Endothelial cell of umbilical vein (primary cell): ENCODE results near the gene TMPRSS4. TPM values are rescaled to one million over a fixed set of nuclear protein-coding genes. Genes with fewer than 3 reads are reported as not detected.

Experiments used
- BruUV-seq: library from RNA; stranded (reverse); fragments of 400-500 nt; replicated peaks from 2 replicates; lab custom pipeline; 2021; lab: Mats Ljungman, UMichigan
- CTCF ChIA-PET: fragments of 300-600, 350-600 bp; sonication (Branson Sonifier 250); formaldehyde crosslinking; loops from one replicate; lab custom pipeline; 2021; ENCODE audit warnings: antibody characterized with exemption, inconsistent platforms; lab: Charles Lee
- POLR2A ChIA-PET: fragments of 300-600, 350-600 bp; sonication (Branson Sonifier 250); formaldehyde crosslinking; loops from one replicate; lab custom pipeline; 2021; ENCODE audit warnings: antibody characterized with exemption, inconsistent platforms; lab: Charles Lee
- DNase-seq: peaks from one replicate; pipeline ENCODE4 v3.0.0-alpha.2; 2011; ENCODE audit warnings: low read depth, low spot score
- FAIRE-seq: peaks from 2 replicates; lab custom pipeline; 2011; peaks lifted over from hg19 to GRCh38; lab: Jason Lieb, UNC
- H2AFZ ChIP-seq: 2 replicates; pipeline ENCODE4 v1.6.0; 2012; ENCODE audit warnings: low read depth, low read length, control low read depth, inconsistent platforms
- H3K27ac ChIP-seq: 2 replicates; pipeline ENCODE4 v1.5.1; 2011; ENCODE audit warnings: low read depth, mild to moderate bottlenecking, control low read depth, low read length, moderate library complexity; ENCODE audit not compliant: insufficient read depth
- H3K27me3 ChIP-seq, 2 experiments: 2 replicates each; pipeline versions ENCODE4 v1.6.0 to v1.6.1; 2011; ENCODE audit warnings: low read length in 2 of 2, mixed read lengths in 1 of 2; ENCODE audit not compliant: control insufficient read depth in 2 of 2, insufficient read depth in 2 of 2
- H3K36me3 ChIP-seq, 2 experiments: 2 replicates in 1 of 2; 3 replicates in 1 of 2; pipeline ENCODE4 v1.5.1; 2011; ENCODE audit warnings: low read length in 2 of 2, mild to moderate bottlenecking in 1 of 2, moderate library complexity in 1 of 2; ENCODE audit not compliant: control insufficient read depth in 2 of 2, insufficient read depth in 2 of 2; ENCODE audit errors: extremely low read depth in 1 of 2
- H3K4me1 ChIP-seq: 3 replicates; pipeline ENCODE4 v1.5.1; 2011; ENCODE audit warnings: mild to moderate bottlenecking, low read length; ENCODE audit not compliant: control insufficient read depth, insufficient read depth; ENCODE audit errors: extremely low read depth
- H3K4me2 ChIP-seq: 2 replicates; pipeline ENCODE4 v1.6.1; 2011; ENCODE audit warnings: low read length, control low read depth, mixed read lengths; ENCODE audit not compliant: insufficient read depth
- H3K4me3 ChIP-seq, 3 experiments: fragments of 200-600 bp in 1 of 3; sonication (generic), shearing (Covaris generic) in 1 of 3; replicated peaks in 1 of 3; 2 replicates each; pipeline ENCODE4 v1.5.1; 2011 to 2016; ENCODE audit warnings: control low read depth in 3 of 3, low read length in 3 of 3, mild to moderate bottlenecking in 2 of 3, inconsistent platforms in 1 of 3, low read depth in 1 of 3, moderate library complexity in 1 of 3; ENCODE audit not compliant: insufficient read depth in 1 of 3
- H3K79me2 ChIP-seq: 2 replicates; pipeline ENCODE4 v1.6.0; 2012; ENCODE audit warnings: low read length, inconsistent platforms; ENCODE audit not compliant: control insufficient read depth, insufficient read depth
- H3K9ac ChIP-seq: replicated peaks from 2 replicates; pipeline ENCODE3; 2011; ENCODE audit warnings: low read length, control low read depth; ENCODE audit not compliant: insufficient read depth; ENCODE audit errors: extremely low read depth
- H3K9me1 ChIP-seq: replicated peaks from 3 replicates; pipeline ENCODE4 v1.6.0; 2011; ENCODE audit warnings: mild to moderate bottlenecking, low read length; ENCODE audit not compliant: control insufficient read depth, insufficient read depth; ENCODE audit errors: extremely low read depth
- H3K9me3 ChIP-seq: replicated peaks from 2 replicates; pipeline ENCODE4 v1.5.1; 2012; ENCODE audit warnings: low read length, inconsistent platforms; ENCODE audit not compliant: control insufficient read depth, insufficient read depth
- H4K20me1 ChIP-seq: replicated peaks from 2 replicates; pipeline ENCODE3; 2011; ENCODE audit warnings: mild to moderate bottlenecking, low read length; ENCODE audit not compliant: control insufficient read depth, insufficient read depth; ENCODE audit errors: extremely low read depth
- CTCF ChIP-seq, 2 donors: IDR thresholded peaks; 1 replicate in 1 of 2; 2 replicates in 1 of 2; pipeline ENCODE4 v1.5.1; 2011; ENCODE audit warnings: low read length in 2 of 2, mild to moderate bottlenecking in 2 of 2, moderate library complexity in 2 of 2, control low read depth in 1 of 2, inconsistent platforms in 1 of 2, low read depth in 1 of 2; ENCODE audit not compliant: insufficient read depth in 1 of 2; ENCODE audit errors: extremely low read depth in 1 of 2
- EZH2 ChIP-seq: IDR thresholded peaks from 2 replicates; pipeline ENCODE4 v1.6.1; 2012; ENCODE audit warnings: borderline replicate concordance, low read depth, mild to moderate bottlenecking, moderate library complexity, low read length, inconsistent platforms; ENCODE audit not compliant: severe bottlenecking
- FOS ChIP-seq: IDR thresholded peaks from 2 replicates; pipeline ENCODE4 v1.6.1; 2011; ENCODE audit warnings: mild to moderate bottlenecking, low read length, moderate library complexity, borderline replicate concordance; ENCODE audit not compliant: insufficient read depth
- GATA2 ChIP-seq: IDR thresholded peaks from 2 replicates; pipeline ENCODE4 v1.7.0; 2011; ENCODE audit warnings: low read depth, mild to moderate bottlenecking, moderate library complexity, mixed read lengths, low read length; ENCODE audit not compliant: insufficient read length, insufficient read depth
- JUN ChIP-seq: IDR thresholded peaks from 2 replicates; pipeline ENCODE4 v1.6.1; 2011; ENCODE audit warnings: borderline replicate concordance, low read depth; ENCODE audit not compliant: insufficient read length, insufficient read depth
- MAX ChIP-seq: IDR thresholded peaks from 2 replicates; pipeline ENCODE4 v1.6.1; 2011; ENCODE audit not compliant: insufficient read depth, insufficient read length
- MYC ChIP-seq: IDR thresholded peaks from one replicate; pipeline ENCODE4 v1.6.1; 2011; ENCODE audit warnings: mild to moderate bottlenecking, low read depth, low read length
- POLR2A ChIP-seq: IDR thresholded peaks from 2 replicates; pipeline ENCODE4 v1.6.1; 2012; ENCODE audit warnings: low read depth, mild to moderate bottlenecking, control low read depth, low read length
- POLR2AphosphoS5 ChIP-seq: IDR thresholded peaks from 2 replicates; pipeline ENCODE4 v1.6.1; 2012; ENCODE audit warnings: low read depth, mild to moderate bottlenecking, control low read depth, low read length, moderate library complexity; ENCODE audit not compliant: insufficient read depth
- dilution Hi-C: fragments of 300-500 bp; cut with MboI; formaldehyde crosslinking; loops from one replicate; pipeline ENCODE4 v1.15.0; 2019; ENCODE audit warnings: low sequenced_read_pairs; ENCODE audit not compliant: extremely low pct_ligation_motif_present
- intact Hi-C: fragments of 100-400 bp; cut with micrococcal nuclease; formaldehyde crosslinking; loops from one replicate; pipeline ENCODE4 v1.10.0; 2022
- polyA plus RNA-seq, 4 experiments: library from polyadenylated mRNA; depleted of rRNA in 3 of 4; stranded (reverse) in 3 of 4; unstranded in 1 of 4; fragments of >200 nt; gene quantifications; 2 replicates each; pipeline versions ENCODE4 v1.2.1 to v1.2.3, GENCODE V29; 2011 to 2012; ENCODE audit warnings: missing spikeins in 1 of 4
- total RNA-seq: library from RNA; stranded (reverse); gene quantifications from 2 replicates; pipeline ENCODE4 v1.2.3, GENCODE V29; 2021

Gene TMPRSS4
- total and polyA plus RNA-seq, 2 donors (not counting 3 experiments of a cell fraction or from before 2014, with no cell fraction given): not detected

GRCh38 chr11:118149493-118149892 is 72.6 kb downstream of the TMPRSS4 start:
- H3K4me1 ChIP-seq: peaks cover 3% of the 10 kb centered on the region
- no peaks in the 10 kb centered on the region for H3K36me3 ChIP-seq
- H3K4me3 ChIP-seq: no peak overlapping the region
- no TSS peak for BruUV-seq
- ChIA-PET POLR2A (no interaction called here), CTCF (interaction anchor here (1.4 to 1.8 kb wide), 2 partner anchors 15 to 22 kb away, joined by 4 to 13 read pairs; no protein-coding TSS in a partner anchor)
- H3K79me2 ChIP-seq: no peaks in the 10 kb centered on the region
- H3K27ac ChIP-seq: no peak overlapping the region
- H3K9ac ChIP-seq: no peak overlapping the region
- no peak overlapping the region for H3K4me2 ChIP-seq
- H4K20me1 ChIP-seq: no peaks in the 10 kb centered on the region
- no peaks in the 10 kb centered on the region for H3K9me1 ChIP-seq
- TF ChIP-seq FOS (no peak), JUN (no peak), MAX (no peak), EZH2 (no peak), MYC (no peak), POLR2A (no peak), CTCF (IDR thresholded peaks at IDR 0.05; ENCODE audit: extremely low read depth in 1 of 2, insufficient read depth in 1 of 2, low read depth in 1 of 2, low read length in 2 of 2) (no peak), GATA2 (no peak), POLR2AphosphoS5 (no peak)
- intact Hi-C loops (no loop called here), dilution Hi-C loops (no loop called here)
- peaks cover 56 to 63% of the 10 kb centered on the region in 2 experiments for H3K27me3 ChIP-seq
- no peak overlapping the region for H2AFZ ChIP-seq
- FAIRE-seq: no peak
- no peak for DNase-seq
- no peaks in the 10 kb centered on the region for H3K9me3 ChIP-seq
